ENCODE measurements around the gene FANCM. TPM values are rescaled to one million over a fixed set of nuclear protein-coding genes. Genes with fewer than 3 reads are reported as not detected.
A peak's percentile ranks its signal among the peaks of the same experiment; 100 is the strongest.

FANCM gene
- total RNA-seq, 1 donor from 2014 or later, result 9.9 TPM

- H3K9me3 Mint-ChIP-seq, result peaks cover 6% of the 10 kb centered on the region
- H3K27me3 Mint-ChIP-seq (ENCODE audit: low read depth), result no peaks in the 10 kb centered on the region
- H3K36me3 Mint-ChIP-seq, result peaks cover 45% of the 10 kb centered on the region
- H3K4me3 Mint-ChIP-seq, result no peak overlapping the region
- no peak overlapping the region for H3K27ac Mint-ChIP-seq
- H3K4me1 Mint-ChIP-seq, result no peaks in the 10 kb centered on the region
- no peak for TF ChIP-seq CTCF (IDR thresholded peaks at IDR 0.05; ENCODE audit: unreplicated experiment)
- no peak for DNase-seq (ENCODE audit: low spot score in 2 of 2, unreplicated experiment in 2 of 2)
Observed at GRCh38 chr14:45096218-45096617, 39.5 kb upstream of the FANCM start.

- no peaks in the 10 kb centered on the region for H3K4me1 Mint-ChIP-seq
- DNase-seq (ENCODE audit: low spot score in 2 of 2, unreplicated experiment in 2 of 2), result no peak
- no peak for TF ChIP-seq CTCF (IDR thresholded peaks at IDR 0.05; ENCODE audit: unreplicated experiment)
- no peaks in the 10 kb centered on the region for H3K9me3 Mint-ChIP-seq
- peaks cover 37% of the 10 kb centered on the region for H3K36me3 Mint-ChIP-seq
- no peak overlapping the region for H3K4me3 Mint-ChIP-seq
- no peaks in the 10 kb centered on the region for H3K27me3 Mint-ChIP-seq (ENCODE audit: low read depth)
- H3K27ac Mint-ChIP-seq, result no peak overlapping the region
Observed at GRCh38 chr14:45103806-45104205, 31.9 kb upstream of the FANCM start.

- Mint-ChIP-seq H3K27me3 (ENCODE audit: low read depth) (no peaks in the 10 kb centered on the region), H3K4me1 (no peaks in the 10 kb centered on the region), H3K9me3 (no peaks in the 10 kb centered on the region), H3K4me3 (no peak overlapping the region), H3K36me3 (peaks cover 33% of the 10 kb centered on the region), H3K27ac (no peak overlapping the region)
- TF ChIP-seq CTCF (IDR thresholded peaks at IDR 0.05; ENCODE audit: unreplicated experiment), result no peak
- no peak for DNase-seq (ENCODE audit: low spot score in 2 of 2, unreplicated experiment in 2 of 2)
Observed at GRCh38 chr14:45104561-45104960, 31.2 kb upstream of the FANCM start.

- Mint-ChIP-seq H3K9me3 (no peaks in the 10 kb centered on the region), H3K27me3 (ENCODE audit: low read depth) (no peaks in the 10 kb centered on the region), H3K4me3 (no peak overlapping the region), H3K4me1 (peaks cover 8% of the 10 kb centered on the region), H3K27ac (peak overlapping the region; percentile 21), H3K36me3 (peaks cover 27% of the 10 kb centered on the region)
- no peak for DNase-seq (ENCODE audit: low spot score in 2 of 2, unreplicated experiment in 2 of 2)
- TF ChIP-seq CTCF (IDR thresholded peaks at IDR 0.05; ENCODE audit: unreplicated experiment), result no peak
Observed at GRCh38 chr14:45112896-45113781, 22.6 kb upstream of the FANCM start.

- H3K9me3 Mint-ChIP-seq, result no peaks in the 10 kb centered on the region
- TF ChIP-seq CTCF (IDR thresholded peaks at IDR 0.05; ENCODE audit: unreplicated experiment), result no peak
- peaks cover 8% of the 10 kb centered on the region for H3K4me1 Mint-ChIP-seq
- peak overlapping the region; percentile 16 for H3K27ac Mint-ChIP-seq
- H3K36me3 Mint-ChIP-seq, result peaks cover 31% of the 10 kb centered on the region
- H3K4me3 Mint-ChIP-seq, result no peak overlapping the region
- no peak for DNase-seq (ENCODE audit: low spot score in 2 of 2, unreplicated experiment in 2 of 2)
- no peaks in the 10 kb centered on the region for H3K27me3 Mint-ChIP-seq (ENCODE audit: low read depth)
Observed at GRCh38 chr14:45114327-45114726, 21.4 kb upstream of the FANCM start.

All from mesothelial cell of epicardium (in vitro differentiated cells).